Activated effector memory CD4-positive, alpha-beta T cell treated with Interleukin-2 at 50 U/mL for 16 hours (primary cell): ENCODE results near the gene WDR19.

ENCODE experiments used
- DNase-seq: peaks from one replicate; pipeline ENCODE4 v3.0.0-alpha.2; 2020

Gene WDR19

DNA sequence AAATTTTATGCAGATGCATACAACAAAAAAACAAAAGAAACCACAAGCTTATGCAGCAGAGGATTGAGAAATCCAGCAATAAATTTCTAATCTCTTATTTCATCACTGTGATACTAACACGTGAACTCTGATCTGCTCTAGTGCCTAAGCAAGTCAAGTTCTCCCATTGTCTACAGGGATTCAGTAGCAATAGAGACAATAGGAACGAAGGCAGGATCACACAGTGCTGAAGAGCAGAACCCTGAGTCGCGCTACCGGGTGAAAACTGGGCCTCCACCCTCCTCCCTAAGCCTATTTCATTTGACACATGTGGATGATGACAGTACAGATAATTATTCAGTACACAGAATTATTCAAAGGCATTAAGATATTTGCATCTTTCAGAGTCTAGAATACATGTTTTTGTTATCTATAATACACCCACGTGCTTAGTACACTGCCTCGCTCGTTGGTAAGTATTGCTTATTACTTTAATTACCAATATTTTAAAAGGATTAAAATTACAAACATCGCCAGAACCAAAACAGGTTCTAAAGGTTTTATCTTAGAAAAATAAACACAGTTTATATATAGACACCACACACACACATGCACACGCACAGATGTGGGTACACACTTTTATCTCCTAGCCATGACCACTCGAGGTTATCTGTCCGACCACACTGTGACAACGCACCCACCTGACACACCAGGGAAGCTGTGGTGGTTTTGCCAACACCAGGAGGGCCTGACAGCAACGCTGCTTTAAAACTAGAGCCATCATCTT is 123.8 kb downstream of the WDR19 start:
- no peak for DNase-seq

DNA sequence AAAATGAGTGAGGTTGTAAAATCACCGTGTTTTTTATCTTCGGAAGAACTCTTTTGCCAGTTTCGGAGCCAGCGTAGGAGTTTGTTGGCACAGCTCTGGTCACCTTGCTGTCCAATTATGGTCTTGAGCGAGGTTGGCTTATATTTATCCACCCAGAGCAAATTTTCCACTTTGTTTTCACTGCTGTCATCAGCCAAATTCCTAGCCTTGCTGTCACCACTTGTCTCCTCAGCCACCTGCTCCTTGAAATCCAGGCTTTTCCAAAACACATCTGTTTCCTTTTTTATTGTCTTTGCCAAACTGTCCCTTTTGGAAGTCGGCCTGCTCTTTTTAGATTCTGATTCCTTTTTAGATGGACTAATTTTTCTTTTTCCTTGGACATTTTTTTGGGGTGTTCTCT is 126.3 kb downstream of the WDR19 start:
- DNase-seq: no peak

DNA sequence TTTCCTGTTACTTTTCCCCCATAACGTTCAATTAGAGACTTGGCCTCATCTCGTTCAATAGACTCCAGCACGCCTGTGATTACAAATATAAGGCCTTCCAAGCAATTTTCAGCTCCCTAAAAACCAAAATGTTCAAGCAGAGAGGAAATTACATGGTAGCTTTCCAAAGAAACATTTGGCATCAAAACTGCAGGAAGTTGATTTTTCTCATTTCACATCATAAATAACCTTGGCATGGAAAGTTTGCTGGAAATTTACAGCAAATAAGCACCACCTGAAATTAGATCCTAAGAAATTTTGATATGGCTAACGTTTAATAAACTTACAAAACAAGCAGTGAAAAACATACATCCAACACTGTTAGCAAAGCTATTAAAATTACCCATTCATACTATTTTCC is 130.5 kb downstream of the WDR19 start:
- no peak for DNase-seq

DNA sequence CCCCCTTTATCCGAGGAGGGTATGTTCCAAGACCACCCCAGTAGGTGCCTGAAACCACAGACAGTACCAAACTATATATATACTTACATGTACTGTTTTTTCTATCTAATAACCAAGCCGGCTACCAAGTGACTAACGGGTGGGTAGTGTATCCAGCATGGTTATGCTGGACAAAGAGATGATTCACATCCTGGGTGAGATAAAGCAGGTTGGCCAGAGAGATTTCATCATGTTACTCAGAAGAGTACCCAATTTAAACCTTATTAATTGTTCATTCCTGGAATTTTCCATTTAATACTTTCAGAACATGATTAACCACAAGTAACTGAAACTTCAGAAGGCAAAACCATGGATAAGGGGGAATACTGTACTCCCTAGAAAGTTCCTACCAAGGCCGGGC is 137.3 kb downstream of the WDR19 start:
- DNase-seq: no peak

DNA sequence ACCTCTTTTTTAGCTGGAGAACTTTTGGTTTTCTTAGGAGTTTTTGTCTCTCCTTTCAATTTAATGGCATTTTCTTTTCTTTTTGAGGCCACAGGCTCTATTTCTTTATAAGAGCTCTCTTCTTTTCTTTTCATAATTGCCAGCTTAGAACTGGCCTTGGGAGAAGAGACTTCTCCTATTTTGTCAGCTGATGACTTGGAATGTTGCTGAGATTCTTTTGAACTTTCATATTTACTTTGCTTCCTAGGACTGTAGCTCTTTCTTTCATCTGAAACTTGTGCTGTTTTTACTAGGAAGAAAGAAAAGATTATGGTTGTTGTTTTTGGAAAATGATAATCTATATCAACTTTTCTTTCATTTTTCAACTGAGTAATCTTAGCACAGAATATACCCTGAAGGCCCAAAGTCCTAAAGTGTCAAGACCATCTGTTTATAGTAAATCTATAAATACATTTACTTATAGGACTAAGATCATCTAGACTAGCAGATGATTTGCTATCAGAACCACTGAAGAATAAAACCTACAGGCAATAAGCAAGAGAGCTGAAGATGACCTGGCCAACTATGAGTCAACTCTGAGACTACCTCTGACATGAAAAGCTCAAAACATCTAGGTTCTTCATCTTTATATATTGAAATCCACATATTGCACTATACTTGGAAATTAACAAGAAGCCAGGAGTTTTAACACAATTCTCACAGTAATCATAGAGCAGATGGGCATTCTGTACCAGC is 138.2 kb downstream of the WDR19 start:
- DNase-seq: no peak

DNA sequence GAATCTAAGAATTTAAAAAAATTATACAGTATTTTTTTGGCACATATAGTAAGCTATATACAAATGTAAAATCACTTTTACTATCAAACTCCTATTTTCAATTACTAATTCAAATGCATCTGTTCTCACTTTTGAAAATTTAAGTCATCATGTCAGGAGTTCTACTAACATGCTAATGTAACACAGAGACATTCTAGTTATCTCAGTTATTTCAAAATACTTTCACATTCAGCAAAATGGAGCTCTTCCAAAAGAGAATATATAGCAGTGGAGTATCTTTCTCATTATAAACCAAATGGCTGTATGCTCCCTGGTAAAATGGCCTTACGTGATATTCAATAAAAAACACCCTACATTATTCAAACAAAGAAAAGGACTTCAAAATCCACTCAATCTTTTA is 141.5 kb downstream of the WDR19 start:
- DNase-seq: no peak

DNA sequence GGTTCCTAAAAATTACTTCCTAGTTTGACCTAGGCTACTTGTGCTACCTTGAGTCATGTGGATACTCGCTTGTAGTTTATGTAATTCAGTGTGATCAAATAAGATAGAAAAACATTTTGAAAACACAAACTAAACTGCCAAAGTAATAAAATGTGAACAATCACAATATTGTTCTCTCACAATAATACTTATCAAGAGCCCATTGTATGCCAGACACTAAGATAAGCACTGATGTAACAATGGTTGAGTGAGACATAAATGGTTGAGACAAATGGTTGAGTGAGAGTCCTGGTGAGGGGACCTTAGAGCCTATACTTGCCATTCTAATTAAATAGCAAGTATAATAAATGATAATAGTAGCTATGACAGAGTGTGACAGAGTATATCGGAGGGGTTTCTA is 142.1 kb downstream of the WDR19 start:
- DNase-seq: no peak

DNA sequence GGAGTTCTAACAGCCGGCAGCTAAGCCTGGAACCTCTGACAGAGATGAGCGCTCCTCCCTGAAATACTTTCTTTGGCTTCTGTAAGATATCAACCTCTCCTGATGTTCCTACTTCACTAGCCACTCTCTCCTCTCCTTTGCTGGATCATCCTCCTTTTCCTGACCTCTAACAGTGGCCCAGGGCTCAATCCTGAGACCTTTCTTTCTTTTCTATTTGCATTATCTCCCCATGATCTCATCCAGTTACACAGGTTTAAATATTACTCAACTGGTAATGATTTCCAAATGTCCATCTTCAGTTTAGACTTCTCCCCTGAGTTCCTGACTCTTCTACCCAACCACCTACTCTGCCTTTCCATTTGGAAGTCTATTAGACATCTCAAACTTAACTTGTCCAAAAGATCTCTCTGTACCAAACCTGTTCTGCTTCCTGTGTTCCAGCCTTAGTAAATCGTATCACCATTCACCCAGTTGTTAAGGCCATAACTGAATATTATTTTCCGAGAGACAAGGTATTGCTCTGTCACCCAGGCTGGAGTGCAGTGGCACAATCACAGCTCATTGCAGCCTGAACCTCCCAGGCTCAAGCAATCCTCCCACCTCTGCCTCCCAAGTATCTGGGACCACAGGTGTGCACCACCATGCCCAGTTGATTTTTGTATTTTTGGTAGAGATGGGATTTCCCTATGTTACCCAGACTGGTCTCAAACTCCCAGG is 142.7 kb downstream of the WDR19 start:
- DNase-seq: no peak

DNA sequence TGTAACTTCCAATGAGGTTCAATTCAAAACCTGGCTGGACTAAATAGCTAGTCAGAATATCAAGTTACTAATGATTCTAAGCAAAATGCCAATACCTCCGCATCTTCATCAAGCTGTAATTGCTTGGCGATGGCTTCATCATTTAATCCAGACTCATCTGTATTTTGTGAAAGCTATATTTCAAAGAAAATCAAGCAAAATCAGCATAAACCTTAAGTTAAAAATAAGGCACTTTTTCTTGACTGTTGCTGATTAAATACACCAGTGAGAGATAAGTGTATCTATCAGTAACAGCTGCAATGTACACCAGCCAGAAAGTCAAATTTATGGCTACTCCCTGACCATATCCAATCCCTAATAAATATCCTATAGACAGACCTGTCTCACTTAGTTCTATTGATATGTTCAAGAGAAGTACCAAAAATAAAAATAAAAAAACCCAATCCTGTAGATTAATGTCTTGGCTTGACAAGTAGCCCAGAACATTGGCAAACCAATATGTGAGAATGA is 144.2 kb downstream of the WDR19 start:
- no peak for DNase-seq

DNA sequence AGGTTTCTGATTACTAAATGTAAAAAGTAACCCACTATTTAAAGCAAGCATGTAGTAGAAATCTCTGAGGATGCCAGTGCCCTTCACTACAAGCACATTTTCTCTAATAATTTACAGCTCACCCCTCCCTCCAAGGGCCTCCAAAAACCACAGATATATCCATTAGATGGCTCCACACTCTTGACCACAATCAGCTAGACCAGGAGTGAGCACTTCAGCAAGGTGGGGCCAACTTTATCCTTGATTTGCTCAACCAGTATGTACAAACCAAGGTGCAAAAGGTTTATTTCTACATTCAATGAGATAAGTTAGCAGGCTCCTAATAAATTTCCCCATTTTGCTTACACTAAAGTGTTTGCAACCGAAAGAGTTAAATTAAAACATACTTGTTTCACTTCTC is 148.0 kb downstream of the WDR19 start:
- DNase-seq: no peak

DNA sequence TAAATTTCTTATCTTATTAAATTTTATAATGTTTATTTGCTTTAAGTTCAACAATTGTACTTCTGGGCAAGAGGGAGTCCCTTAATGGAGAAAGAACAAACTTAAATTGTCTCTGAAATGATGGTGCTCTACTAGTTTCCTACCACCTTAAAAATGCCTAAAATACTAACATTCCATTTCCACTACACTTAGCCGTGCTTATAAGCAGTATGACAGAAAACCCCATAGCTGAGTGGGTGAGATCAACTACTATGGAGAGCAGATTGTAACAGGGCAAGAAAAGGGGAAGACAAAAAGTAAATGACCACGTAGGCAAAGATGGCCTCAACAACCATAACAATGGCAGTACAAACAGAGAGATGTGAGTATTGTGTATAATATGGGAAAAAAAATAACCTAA is 148.9 kb downstream of the WDR19 start:
- no peak for DNase-seq
